ENCODE data around the gene DCDC1.

The DCDC1 gene

DNA sequence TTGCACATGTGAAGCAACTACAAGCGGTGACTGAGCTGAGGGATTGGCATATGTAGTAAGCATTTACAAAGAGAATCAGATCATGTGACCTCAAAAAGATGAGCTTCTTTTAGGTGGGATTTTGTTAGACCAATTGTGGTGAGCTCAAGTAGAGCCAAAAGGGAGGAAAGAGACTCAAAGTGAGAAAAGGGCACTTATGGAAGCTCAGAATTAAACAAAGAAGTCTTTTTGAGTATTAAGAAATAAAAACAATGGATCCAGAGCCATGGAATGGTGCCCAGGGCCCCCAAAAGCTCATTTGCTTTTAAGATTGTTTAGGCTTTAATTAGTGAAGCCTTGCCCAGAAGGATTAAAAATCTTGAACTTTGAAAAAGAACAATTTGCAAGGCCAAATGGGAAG lies 536.7 kb downstream of the DCDC1 start:
- DNase-seq (ENCODE audit: low spot score): no peak

DNA sequence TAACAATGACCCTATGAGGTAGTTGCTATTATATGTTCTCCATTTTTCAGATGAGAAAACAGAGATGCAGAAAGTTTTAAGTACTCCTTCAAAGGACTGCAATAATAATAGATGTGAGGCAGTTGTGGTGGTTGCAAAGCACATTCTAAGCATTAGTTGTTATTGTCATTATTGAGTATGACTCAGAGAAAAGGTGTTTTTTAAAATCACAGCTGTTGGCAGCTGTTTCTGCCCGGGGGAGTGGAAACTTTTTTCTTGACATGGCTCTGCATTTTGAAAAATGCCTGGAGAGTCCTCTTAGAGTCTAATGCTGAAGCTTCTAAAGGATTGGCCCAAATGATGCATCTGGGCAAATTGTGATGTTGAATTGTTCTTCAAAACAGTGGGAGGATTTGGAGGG lies 538.9 kb downstream of the DCDC1 start:
- DNase-seq (ENCODE audit: low spot score): no peak

DNA sequence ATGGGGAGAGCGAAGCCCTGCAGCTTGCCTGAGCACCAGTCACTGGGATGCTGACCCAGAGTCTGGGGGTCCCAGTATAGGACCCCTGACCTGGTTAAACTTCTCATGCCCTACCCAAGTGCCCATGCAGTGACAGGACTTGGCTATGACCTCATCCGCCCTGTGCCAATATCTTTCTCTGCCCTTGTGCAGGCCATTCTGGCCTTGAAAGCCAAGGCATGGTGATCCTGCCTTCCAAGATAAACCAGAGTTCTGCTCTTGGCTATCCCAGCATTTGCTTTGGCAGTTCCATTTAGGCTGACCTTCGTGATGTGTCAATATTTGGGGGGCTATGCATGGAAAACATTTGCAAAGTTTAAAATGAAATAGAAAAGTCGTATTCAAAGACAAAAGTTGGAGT lies 542.6 kb downstream of the DCDC1 start:
- DNase-seq (ENCODE audit: low spot score): no peak

DNA sequence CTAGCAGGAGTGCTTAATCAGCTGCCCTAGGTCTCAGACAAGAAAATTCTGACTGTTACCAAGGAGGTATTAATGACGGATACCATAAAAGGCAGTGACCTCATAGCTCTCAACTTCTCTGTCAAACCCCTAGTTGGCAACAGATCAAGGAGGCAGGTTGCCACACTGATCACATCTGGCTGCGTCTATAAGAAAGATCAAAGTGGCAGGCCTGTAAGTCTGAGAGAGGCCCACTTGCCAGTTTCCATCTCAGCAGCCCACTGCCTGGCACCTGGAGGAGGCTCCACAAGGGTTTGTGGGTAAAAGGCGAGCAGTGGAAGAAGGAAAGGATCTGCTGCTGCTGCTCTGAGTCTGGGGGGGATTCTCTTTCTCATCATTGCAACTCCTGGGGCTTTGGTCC lies 543.8 kb downstream of the DCDC1 start:
- DNase-seq (ENCODE audit: low spot score): no peak

DNA sequence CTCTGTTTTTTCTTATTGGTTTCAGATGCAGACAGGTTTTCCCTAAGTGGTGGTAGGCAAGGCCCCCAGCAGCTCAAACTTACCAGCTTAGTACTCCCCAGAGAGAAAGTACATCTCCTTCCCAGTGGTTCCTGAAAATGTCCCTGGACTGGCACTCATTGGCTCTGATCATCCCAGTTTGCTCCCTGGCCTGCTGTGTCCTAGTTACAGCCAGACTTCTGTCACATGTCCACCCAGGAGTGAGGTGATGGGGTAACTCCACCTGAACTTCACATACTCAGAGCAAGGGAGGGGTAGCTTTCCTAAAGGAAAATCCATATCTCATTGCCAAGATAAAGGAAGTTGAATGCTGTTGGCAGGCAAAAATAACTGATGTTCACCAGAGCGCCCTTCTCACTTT lies 546.4 kb downstream of the DCDC1 start:
- DNase-seq (ENCODE audit: low spot score): no peak

DNA sequence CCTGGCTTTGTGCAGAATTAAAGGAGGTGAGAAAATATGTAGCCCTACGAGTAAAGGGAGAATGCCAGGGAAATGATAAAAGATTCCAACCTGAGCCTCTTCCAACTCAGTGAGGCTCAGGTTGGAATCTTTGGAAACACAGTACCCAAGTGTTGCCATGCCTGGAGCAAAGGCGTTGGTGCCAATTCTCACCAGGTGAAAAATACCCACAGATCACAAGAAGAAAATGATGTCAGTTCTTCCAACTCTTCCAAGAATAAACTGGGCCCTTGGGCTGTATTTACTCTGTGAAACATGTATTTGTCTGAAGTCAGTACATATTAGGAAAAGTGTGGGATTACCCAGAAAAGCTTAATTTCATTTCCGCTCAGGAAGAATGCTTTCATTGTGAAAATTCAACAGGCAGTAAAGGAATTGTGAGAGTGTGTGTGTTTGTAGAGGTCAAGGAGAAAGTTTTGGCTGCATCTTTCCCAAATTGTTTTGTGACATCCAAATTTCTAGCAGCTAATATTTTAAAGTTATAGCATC lies 548.0 kb downstream of the DCDC1 start:
- no peak for DNase-seq (ENCODE audit: low spot score)

DNA sequence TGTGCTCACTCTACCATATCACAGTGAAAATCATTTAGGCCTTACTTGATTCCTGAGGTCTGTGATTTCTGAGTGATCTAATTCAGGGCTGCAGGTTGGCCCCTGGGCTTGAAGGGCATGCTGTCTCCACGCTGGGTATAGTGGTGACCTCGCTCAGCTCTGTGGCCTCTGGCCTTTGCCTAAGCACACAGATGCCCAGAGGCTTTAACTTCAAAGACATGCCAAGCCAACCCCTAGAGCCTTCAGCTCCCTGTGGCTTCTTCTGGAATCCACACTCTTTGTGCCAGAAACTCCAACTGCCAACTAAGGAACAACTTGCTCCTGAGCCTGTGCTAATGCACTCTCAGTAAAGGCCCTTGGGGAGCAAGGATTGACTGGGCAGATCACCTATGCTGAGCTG lies 550.8 kb downstream of the DCDC1 start:
- DNase-seq (ENCODE audit: low spot score): no peak

DNA sequence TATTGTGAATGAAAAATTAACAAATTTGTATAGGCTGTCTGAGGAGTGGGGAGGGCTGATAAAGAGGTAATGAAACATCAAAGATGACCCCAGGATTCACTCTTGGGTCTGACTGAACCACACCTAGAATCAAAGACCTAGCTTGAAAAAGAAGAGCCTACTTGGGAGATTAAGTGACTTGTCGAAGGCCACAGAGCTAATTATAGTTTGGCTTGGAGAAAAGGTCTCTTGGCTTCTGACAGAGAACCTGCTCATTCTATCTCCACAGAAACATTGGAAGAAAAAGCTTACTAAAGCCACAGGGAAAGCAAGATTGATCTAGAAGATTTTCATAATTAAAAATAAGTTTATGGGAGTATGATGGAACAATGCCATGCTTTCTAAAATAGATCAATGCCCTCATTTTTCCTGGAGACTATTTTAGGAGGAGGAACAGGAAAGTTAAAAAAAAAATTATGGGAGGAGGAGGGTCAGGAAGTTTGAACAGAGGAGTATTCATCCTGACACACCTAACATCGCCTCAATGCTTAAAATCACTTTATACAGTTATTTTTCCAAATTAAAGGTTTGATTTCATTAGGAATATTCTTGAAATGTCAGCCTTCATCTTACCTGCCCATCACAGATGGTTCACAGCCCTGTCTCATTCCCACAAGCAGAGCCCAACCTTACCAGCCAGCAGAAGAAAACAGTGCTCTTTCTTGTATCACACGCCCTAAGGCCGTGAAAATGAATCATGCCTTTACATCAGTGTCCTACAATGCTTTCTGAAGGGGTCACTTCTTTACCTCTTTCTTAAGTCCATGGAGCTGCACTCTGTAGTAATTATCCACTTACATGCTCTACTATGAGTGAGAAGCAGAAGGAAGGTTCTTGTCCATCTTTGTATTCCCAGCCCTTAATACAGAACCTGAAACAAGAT lies 552.3 kb downstream of the DCDC1 start:
- DNase-seq (ENCODE audit: low spot score): no peak

DNA sequence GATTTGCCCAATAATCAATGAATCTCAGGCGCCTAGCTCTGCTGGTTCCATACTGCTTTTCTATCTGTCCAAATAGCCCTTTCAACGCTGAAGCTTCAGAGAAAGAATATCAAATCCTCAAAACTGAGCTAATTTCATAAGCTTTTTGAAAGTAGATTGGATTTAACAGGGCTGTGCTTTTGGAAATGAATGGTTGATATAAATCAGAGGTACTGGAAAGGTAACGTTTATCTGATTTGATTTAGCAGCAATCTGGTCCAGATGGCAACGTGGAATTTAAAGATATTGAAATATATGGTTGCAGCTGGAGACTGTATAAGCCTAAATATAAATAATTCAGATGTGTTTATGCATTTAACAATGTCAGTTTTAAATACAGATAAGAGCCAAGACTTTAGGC lies 553.9 kb downstream of the DCDC1 start:
- no peak for DNase-seq (ENCODE audit: low spot score)

DNA sequence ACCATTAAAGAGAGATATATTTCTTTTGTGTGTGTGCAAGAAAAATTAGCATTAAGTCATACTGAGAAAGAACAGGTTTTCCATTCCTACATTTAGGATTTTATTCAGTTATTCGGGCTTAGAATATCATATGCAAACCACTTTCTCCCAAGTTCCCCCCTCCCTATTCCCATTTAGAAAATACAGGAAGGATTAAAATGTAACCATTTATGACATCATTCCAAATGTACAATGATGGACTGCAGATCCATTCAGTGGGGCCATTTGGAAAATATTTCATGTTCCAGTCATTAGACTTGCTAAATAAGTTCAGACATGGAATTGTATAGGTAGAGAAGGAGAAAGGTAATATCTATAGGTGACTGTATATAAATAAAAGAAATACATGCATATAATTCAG lies 554.8 kb downstream of the DCDC1 start:
- no peak for DNase-seq (ENCODE audit: low spot score)

Data from globus pallidus (tissue), 1 donor.